HG03442 (cell line): Measurements from ENCODE around the gene NAA40.
"Not testable (repeated sequence)": the region's sequence is repeated elsewhere in the genome, so short reads cannot be mapped to it uniquely, and the experiment has no call there.

Experiments
- ATAC-seq: cut with Tn5 transposase; IDR thresholded peaks from one replicate; pipeline ENCODE4 v1.9.1; 2021; ENCODE audit warnings: mild to moderate bottlenecking, moderate library complexity; ENCODE audit not compliant: unreplicated experiment

Gene NAA40

GRCh38 chr11:63937713-63938478 lies 906 bp upstream of the NAA40 start:
- ATAC-seq: peak; percentile 4

GRCh38 chr11:63939397-63939891 lies 642 bp downstream of the NAA40 start:
- ATAC-seq: no peak

- no peak for ATAC-seq
These were observed 2.0 kb downstream of the NAA40 start for GRCh38 chr11:63940786-63941185.

GRCh38 chr11:63941901-63942300 lies 3.1 kb downstream of the NAA40 start:
- no peak for ATAC-seq

GRCh38 chr11:63942803-63943202 lies 4.0 kb downstream of the NAA40 start:
- ATAC-seq: no peak

- no peak for ATAC-seq
These were observed 6.2 kb downstream of the NAA40 start for GRCh38 chr11:63944987-63945386.

GRCh38 chr11:63945477-63946163 lies 6.8 kb downstream of the NAA40 start:
- no peak for ATAC-seq

- no peak for ATAC-seq
These were observed 13.2 kb downstream of the NAA40 start for GRCh38 chr11:63951779-63952536.

- no peak for ATAC-seq
These were observed 13.8 kb downstream of the NAA40 start for GRCh38 chr11:63952570-63952969.

- no peak for ATAC-seq
These were observed 19.2 kb downstream of the NAA40 start for GRCh38 chr11:63958008-63958407.

- no peak for ATAC-seq
These were observed 23.0 kb downstream of the NAA40 start for GRCh38 chr11:63961608-63962412.

GRCh38 chr11:63963895-63964294 lies 25.1 kb downstream of the NAA40 start:
- not testable (repeated sequence) for ATAC-seq

- ATAC-seq: no peak
These were observed 27.6 kb downstream of the NAA40 start for GRCh38 chr11:63966444-63966843.

GRCh38 chr11:63969461-63969860 lies 30.7 kb downstream of the NAA40 start:
- no peak for ATAC-seq

GRCh38 chr11:63970902-63971301 lies 32.1 kb downstream of the NAA40 start:
- ATAC-seq: no peak

GRCh38 chr11:63973912-63974258 lies 35.1 kb downstream of the NAA40 start:
- ATAC-seq: not testable (repeated sequence)

GRCh38 chr11:63974259-63975143 lies 35.7 kb downstream of the NAA40 start, which contains the start of gene COX8A:
Gene COX8A, plus strand, starts transcription at chr11:63974620. Its CDS starts 61 bp downstream, at chr11:63974681.
- ATAC-seq: peak; percentile 94

- ATAC-seq: no peak
These were observed 39.9 kb downstream of the NAA40 start for GRCh38 chr11:63978551-63979239.

GRCh38 chr11:63979426-63979825 lies 40.6 kb downstream of the NAA40 start:
- ATAC-seq: no peak
